Thyroid gland (tissue), 4 donors: ENCODE measurements around the gene SERTAD1.

Experiments
- POLR2A ChIP-seq, 2 donors: fragments of 450-650 bp; IDR thresholded peaks; one replicate each; pipeline ENCODE4 v1.6.1; 2017; ENCODE audit warnings: antibody characterized with exemption in 2 of 2, mild to moderate bottlenecking in 2 of 2, moderate library complexity in 1 of 2
- TF ChIP-seq, protein P1 (sequence below), 6 experiments: fragments of 200-600 bp in 3 of 6; fragments of 450-650 bp in 3 of 6; sonication (generic) in 3 of 6; IDR thresholded peaks; one replicate each; pipeline ENCODE4 v1.5.1; 2016 to 2019; ENCODE audit warnings: antibody characterized with exemption in 6 of 6, mild to moderate bottlenecking in 2 of 6, inconsistent platforms in 1 of 6, moderate library complexity in 1 of 6

DNA sequence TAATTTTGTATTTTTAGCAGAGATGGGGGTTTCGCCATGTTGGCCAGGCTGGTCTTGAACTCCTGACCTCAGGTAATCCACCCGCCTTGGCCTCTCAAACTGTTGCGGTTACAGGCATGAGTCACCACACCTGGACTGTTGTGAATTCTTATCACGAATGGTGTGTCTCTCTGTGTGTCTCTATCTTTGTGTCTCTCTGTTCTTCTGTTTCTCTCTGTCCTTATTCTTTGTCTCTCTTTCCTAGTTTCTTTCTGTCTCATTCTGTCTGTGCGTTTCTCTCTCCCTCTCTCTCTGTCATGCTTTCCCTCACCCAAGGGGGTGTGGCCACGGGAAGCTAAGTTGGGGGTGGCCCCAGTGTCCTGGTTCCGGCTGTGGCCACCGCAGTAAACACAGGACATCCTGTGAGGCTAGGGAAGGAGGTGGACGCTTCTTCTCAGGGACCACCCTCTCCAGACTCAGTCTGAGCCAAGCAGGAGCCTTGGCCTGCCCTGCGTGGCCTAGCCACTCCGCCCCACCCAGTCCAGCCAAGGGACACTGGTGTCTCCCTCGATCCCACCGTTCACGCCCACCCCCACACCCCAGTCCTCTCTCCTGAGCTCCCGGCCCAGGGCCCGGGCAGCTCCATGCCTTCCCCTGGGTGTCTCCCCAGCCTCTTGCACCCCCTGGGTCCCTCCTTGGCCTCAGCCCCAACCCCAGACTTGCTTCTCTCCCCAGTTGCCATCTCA lies 8.7 kb downstream of the SERTAD1 start:
- TF ChIP-seq, protein P1, sequence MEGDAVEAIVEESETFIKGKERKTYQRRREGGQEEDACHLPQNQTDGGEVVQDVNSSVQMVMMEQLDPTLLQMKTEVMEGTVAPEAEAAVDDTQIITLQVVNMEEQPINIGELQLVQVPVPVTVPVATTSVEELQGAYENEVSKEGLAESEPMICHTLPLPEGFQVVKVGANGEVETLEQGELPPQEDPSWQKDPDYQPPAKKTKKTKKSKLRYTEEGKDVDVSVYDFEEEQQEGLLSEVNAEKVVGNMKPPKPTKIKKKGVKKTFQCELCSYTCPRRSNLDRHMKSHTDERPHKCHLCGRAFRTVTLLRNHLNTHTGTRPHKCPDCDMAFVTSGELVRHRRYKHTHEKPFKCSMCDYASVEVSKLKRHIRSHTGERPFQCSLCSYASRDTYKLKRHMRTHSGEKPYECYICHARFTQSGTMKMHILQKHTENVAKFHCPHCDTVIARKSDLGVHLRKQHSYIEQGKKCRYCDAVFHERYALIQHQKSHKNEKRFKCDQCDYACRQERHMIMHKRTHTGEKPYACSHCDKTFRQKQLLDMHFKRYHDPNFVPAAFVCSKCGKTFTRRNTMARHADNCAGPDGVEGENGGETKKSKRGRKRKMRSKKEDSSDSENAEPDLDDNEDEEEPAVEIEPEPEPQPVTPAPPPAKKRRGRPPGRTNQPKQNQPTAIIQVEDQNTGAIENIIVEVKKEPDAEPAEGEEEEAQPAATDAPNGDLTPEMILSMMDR (IDR thresholded peaks at IDR 0.05), result no peak
- TF ChIP-seq POLR2A (IDR thresholded peaks at IDR 0.05), result peak in 1 of 2 donors; percentile 43
